Uterus (tissue), 2 donors: Measurements from ENCODE around the gene UPK1B.

Experiments
- POLR2A ChIP-seq, 2 donors: fragments of 450-650 bp; IDR thresholded peaks; one replicate each; pipeline ENCODE4 v1.6.1; 2016; ENCODE audit warnings: antibody characterized with exemption in 2 of 2, mild to moderate bottlenecking in 1 of 2, moderate library complexity in 1 of 2
- TF ChIP-seq, protein P1 (sequence below), 4 experiments: fragments of 200-600 bp in 2 of 4; fragments of 450-650 bp in 2 of 4; sonication (generic) in 2 of 4; IDR thresholded peaks; one replicate each; pipeline ENCODE4 v1.5.1; 2016 to 2019; ENCODE audit warnings: antibody characterized with exemption in 4 of 4, mild to moderate bottlenecking in 2 of 4, moderate library complexity in 1 of 4

DNA sequence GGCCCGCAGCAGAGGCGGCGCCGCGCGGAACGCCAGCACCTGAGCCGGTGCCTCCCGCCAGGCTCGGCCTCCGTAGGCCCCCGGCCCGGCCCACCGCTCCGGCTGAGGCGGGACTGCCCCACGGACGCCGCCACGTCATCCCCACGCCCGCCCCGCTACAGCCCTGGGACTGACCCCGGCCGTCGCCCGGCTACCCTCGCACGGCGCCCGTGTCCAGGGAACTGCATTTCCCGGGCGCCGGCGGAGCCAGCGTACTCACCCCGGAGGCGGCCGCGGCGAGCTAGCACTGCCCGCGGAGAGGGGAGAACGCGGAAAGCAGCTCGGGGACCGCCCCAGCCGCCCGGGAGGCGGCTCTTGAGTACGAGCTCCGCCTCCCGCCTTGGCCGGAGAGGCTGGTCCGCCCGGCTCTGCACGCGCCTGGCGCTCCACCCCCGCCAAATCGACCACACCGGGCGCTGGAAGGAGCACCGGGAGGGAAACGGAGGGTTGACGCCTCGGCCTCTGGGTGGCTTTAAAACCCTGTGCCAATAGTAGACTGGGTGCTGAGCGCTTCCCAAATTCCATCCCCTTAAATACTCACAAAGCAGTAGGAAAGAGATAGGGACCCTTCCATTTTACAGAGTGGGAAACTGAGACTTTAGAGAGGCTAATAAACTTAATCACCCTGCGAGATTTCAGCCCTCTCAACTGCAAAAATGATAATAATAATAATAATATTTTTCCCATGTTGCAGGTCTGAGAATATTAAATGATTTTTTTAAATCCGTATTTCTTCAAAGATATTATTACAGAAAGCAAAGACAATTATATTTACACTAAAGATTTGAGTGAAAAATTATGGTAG, 67.4 kb downstream of the UPK1B start, which contains the start of gene B4GALT4:
- TF ChIP-seq, protein P1, sequence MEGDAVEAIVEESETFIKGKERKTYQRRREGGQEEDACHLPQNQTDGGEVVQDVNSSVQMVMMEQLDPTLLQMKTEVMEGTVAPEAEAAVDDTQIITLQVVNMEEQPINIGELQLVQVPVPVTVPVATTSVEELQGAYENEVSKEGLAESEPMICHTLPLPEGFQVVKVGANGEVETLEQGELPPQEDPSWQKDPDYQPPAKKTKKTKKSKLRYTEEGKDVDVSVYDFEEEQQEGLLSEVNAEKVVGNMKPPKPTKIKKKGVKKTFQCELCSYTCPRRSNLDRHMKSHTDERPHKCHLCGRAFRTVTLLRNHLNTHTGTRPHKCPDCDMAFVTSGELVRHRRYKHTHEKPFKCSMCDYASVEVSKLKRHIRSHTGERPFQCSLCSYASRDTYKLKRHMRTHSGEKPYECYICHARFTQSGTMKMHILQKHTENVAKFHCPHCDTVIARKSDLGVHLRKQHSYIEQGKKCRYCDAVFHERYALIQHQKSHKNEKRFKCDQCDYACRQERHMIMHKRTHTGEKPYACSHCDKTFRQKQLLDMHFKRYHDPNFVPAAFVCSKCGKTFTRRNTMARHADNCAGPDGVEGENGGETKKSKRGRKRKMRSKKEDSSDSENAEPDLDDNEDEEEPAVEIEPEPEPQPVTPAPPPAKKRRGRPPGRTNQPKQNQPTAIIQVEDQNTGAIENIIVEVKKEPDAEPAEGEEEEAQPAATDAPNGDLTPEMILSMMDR (IDR thresholded peaks at IDR 0.05): no peak
- peak; percentile 65 to 89 for TF ChIP-seq POLR2A (IDR thresholded peaks at IDR 0.05)
